Motor neuron (in vitro differentiated cells): Measurements from ENCODE around the gene COL6A3. TPM values are rescaled to one million over a fixed set of nuclear protein-coding genes. Genes with fewer than 3 reads are reported as not detected.
A peak's percentile ranks its signal among the peaks of the same experiment; 100 is the strongest.

Source experiments
- ATAC-seq, 8 experiments: fragments of 200-7000 bp; cut with Tn5 transposase; replicated peaks in 6 of 8; 2 replicates each; pipeline ENCODE4 v1.8.0; 2021; ENCODE audit warnings: mild to moderate bottlenecking in 8 of 8, moderate library complexity in 8 of 8
- H3K27ac ChIP-seq, 2 donors: fragments of 250-450 bp; sonication (Bioruptor Pico); 2 replicates each; pipeline ENCODE4 v1.9.0; 2021; ENCODE audit warnings: antibody characterized with exemption in 2 of 2, mild to moderate bottlenecking in 2 of 2, moderate library complexity in 1 of 2
- H3K4me1 ChIP-seq, 2 donors: fragments of 250-450 bp; sonication (Bioruptor Pico); replicated peaks in 1 of 2; 2 replicates each; pipeline ENCODE4 v1.6.1; 2021; ENCODE audit warnings: antibody characterized with exemption in 2 of 2, mild to moderate bottlenecking in 2 of 2, moderate library complexity in 1 of 2
- H3K4me3 ChIP-seq, 5 donors: fragments of 250-450 bp; sonication (Bioruptor Pico); 2 replicates each; pipeline ENCODE4 v1.9.0; 2021; ENCODE audit warnings: antibody characterized with exemption in 5 of 5, mild to moderate bottlenecking in 5 of 5, moderate library complexity in 4 of 5
- WGBS, 10 experiments: fragments of 450-650 bp; shearing (Covaris generic); methylation state at CpG; one replicate each; pipeline ENCODE4 v1.0.0; 2022; 5-methylcytosine and 5-hydroxymethylcytosine counted together
- in situ Hi-C, 9 experiments: fragments of 400-800 bp; cut with MboI; loops; one replicate each; pipeline ENCODE4 v1.15.0; 2021; ENCODE audit warnings: low sequenced_read_pairs in 9 of 9, low pct_unique_long_range_greater_than_20kb in 2 of 9; ENCODE audit not compliant: unreplicated experiment in 9 of 9
- total RNA-seq, 8 experiments: library from RNA; unstranded; fragments of 300-600 nt; gene quantifications; 2 replicates each; pipeline versions ENCODE4 v1.2.3 to v1.2.4, GENCODE V29; 2022

Gene COL6A3
- total RNA-seq, 8 experiments from 2014 or later, result 0.04 to 288 (median 1.0) TPM

GRCh38 chr2:237389831-237390230 is 24.1 kb downstream of the COL6A3 start:
- WGBS, 10 experiments, result 48 to 97% (median 73%) methylated on average over 2 to 3 of the region's 3 CpGs; no CpG with 5 or more reads in 2 of the 10 experiments
- Histone ChIP-seq H3K4me3 (no peak overlapping the region), H3K27ac (no peak overlapping the region), H3K4me1 (peaks cover 6 to 18% of the 10 kb centered on the region in 2 donors)
- ATAC-seq, result peak in 1 of 8 experiments; percentile 7
- in situ Hi-C loops, result no loop called here

- WGBS, 10 experiments, result 13 to 100% (median 84%) methylated on average over 1 to 5 of the region's 5 CpGs; no CpG with 5 or more reads in 1 of the 10 experiments
- no peak overlapping the region for H3K4me3 ChIP-seq
- ATAC-seq, result peak in 2 of 8 experiments; percentile 22 to 34
- in situ Hi-C loops, result no loop called here
- H3K4me1 ChIP-seq, result peaks cover 6 to 18% of the 10 kb centered on the region in 2 donors
- H3K27ac ChIP-seq, result no peak overlapping the region
Observed at GRCh38 chr2:237388036-237388435, 25.9 kb downstream of the COL6A3 start.

GRCh38 chr2:237384672-237385020 is 29.3 kb downstream of the COL6A3 start:
- Histone ChIP-seq H3K4me3 (no peak overlapping the region), H3K4me1 (peaks cover under 1 to 5% of the 10 kb centered on the region in 2 donors), H3K27ac (no peak overlapping the region)
- in situ Hi-C loops, result no loop called here
- no peak for ATAC-seq

- ATAC-seq, result peak in 1 of 8 experiments; percentile 23
- Histone ChIP-seq H3K4me3 (no peak overlapping the region), H3K4me1 (no peaks in the 10 kb centered on the region), H3K27ac (no peak overlapping the region)
- in situ Hi-C loops, result no loop called here
- WGBS, 10 experiments, result 70 to 100% (median 87%) methylated on average over 2 to 4 of the region's 6 CpGs; no CpG with 5 or more reads in 4 of the 10 experiments
Observed at GRCh38 chr2:237383991-237384671, 29.8 kb downstream of the COL6A3 start.

GRCh38 chr2:237380768-237381167 is 33.2 kb downstream of the COL6A3 start:
- no peaks in the 10 kb centered on the region for H3K4me1 ChIP-seq
- 60 to 100% (median 95%) methylated on average over 1 to 4 of the region's 6 CpGs; no CpG with 5 or more reads in 5 of the 10 experiments for WGBS, 10 experiments
- H3K27ac ChIP-seq, result no peak overlapping the region
- ATAC-seq, result no peak
- in situ Hi-C loops, result no loop called here
- H3K4me3 ChIP-seq, result no peak overlapping the region

GRCh38 chr2:237379636-237380035 is 34.3 kb downstream of the COL6A3 start:
- 0 to 73% (median 45%) methylated on average over 1 to 3 of the region's 3 CpGs for WGBS, 10 experiments
- no peaks in the 10 kb centered on the region for H3K4me1 ChIP-seq
- no peak for ATAC-seq
- H3K4me3 ChIP-seq, result no peak overlapping the region
- no peak overlapping the region for H3K27ac ChIP-seq
- in situ Hi-C loops, result no loop called here

- Histone ChIP-seq H3K4me3 (no peak overlapping the region), H3K4me1 (no peaks in the 10 kb centered on the region), H3K27ac (no peak overlapping the region)
- in situ Hi-C loops, result no loop called here
- ATAC-seq, result no peak
- WGBS, 10 experiments, result 86 to 100% (median 90%) methylated on average over 1 to 6 of the region's 11 CpGs; no CpG with 5 or more reads in 5 of the 10 experiments
Observed at GRCh38 chr2:237378650-237379049, 35.3 kb downstream of the COL6A3 start.

- in situ Hi-C loops, result no loop called here
- H3K4me1 ChIP-seq, result no peaks in the 10 kb centered on the region
- no peak overlapping the region for H3K4me3 ChIP-seq
- WGBS, 10 experiments, result 25 to 100% (median 82%) methylated on average over 2 to 15 of the region's 35 CpGs; no CpG with 5 or more reads in 3 of the 10 experiments
- no peak for ATAC-seq
- no peak overlapping the region for H3K27ac ChIP-seq
Observed at GRCh38 chr2:237374284-237375060, 39.5 kb downstream of the COL6A3 start.

- Histone ChIP-seq H3K4me1 (no peaks in the 10 kb centered on the region), H3K4me3 (no peak overlapping the region), H3K27ac (no peak overlapping the region)
- ATAC-seq, result no peak
- in situ Hi-C loops, result no loop called here
- WGBS, 10 experiments, result 67 to 100% (median 88%) methylated on average over 1 to 15 of the region's 24 CpGs; no CpG with 5 or more reads in 2 of the 10 experiments
Observed at GRCh38 chr2:237371856-237372255, 42.1 kb downstream of the COL6A3 start.

GRCh38 chr2:237365671-237366070 is 48.3 kb downstream of the COL6A3 start:
- in situ Hi-C loops, result no loop called here
- Histone ChIP-seq H3K27ac (no peak overlapping the region), H3K4me1 (peaks cover 0 to 2% of the 10 kb centered on the region in 2 donors), H3K4me3 (no peak overlapping the region)
- 82 to 100% (median 90%) methylated on average over 1 to 10 of the region's 19 CpGs; no CpG with 5 or more reads in 6 of the 10 experiments for WGBS, 10 experiments
- no peak for ATAC-seq

- Histone ChIP-seq H3K27ac (no peak overlapping the region), H3K4me3 (no peak overlapping the region), H3K4me1 (peaks cover 0 to 4% of the 10 kb centered on the region in 2 donors)
- 80 to 100% (median 91%) methylated on average over 1 to 4 of the region's 7 CpGs; no CpG with 5 or more reads in 3 of the 10 experiments for WGBS, 10 experiments
- in situ Hi-C loops, result no loop called here
- ATAC-seq, result no peak
Observed at GRCh38 chr2:237364655-237365054, 49.3 kb downstream of the COL6A3 start.

GRCh38 chr2:237361194-237362004 is 52.6 kb downstream of the COL6A3 start:
- Histone ChIP-seq H3K4me3 (no peak overlapping the region), H3K27ac (no peak overlapping the region), H3K4me1 (peaks cover 0 to 5% of the 10 kb centered on the region in 2 donors)
- WGBS, 10 experiments, result 68 to 100% (median 78%) methylated on average over 1 to 13 of the region's 22 CpGs; no CpG with 5 or more reads in 2 of the 10 experiments
- peak in 1 of 8 experiments; percentile 27 for ATAC-seq
- in situ Hi-C loops, result no loop called here
